Measurements from ENCODE around the gene TRPC1. TPM values are rescaled to one million over a fixed set of nuclear protein-coding genes. Genes with fewer than 3 reads are reported as not detected.

Gene TRPC1
- total RNA-seq, 4 donors from 2014 or later = 0.75 to 1.7 (median 1.1) TPM

DNA sequence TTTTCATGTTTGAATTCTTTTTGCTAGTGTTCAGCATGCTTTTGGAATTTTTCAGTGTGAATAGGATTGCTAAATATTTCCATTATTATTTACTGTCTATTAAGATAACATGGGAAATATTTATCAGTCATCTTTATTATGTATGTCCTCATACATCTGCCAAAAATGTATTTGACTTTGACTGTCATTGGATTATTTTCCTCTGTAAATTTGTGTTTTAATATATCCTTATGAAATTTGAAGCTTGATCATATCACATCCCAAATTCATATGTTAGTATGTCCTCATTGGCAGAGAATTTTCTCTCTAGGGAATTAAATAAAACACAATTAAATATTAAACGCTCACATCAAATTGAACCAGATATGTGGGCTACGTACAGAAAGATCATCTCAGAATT lies 32.3 kb upstream of the TRPC1 start:
- TF ChIP-seq CTCF (IDR thresholded peaks at IDR 0.05 in 4 of 5, conservative IDR thresholded peaks at IDR 0.05 in 1 of 5) (no peak), POLR2A (IDR thresholded peaks at IDR 0.05) (no peak)
- intact Hi-C loops (cut with DNase I; ENCODE audit: low total_unique reads) = no loop called here

DNA sequence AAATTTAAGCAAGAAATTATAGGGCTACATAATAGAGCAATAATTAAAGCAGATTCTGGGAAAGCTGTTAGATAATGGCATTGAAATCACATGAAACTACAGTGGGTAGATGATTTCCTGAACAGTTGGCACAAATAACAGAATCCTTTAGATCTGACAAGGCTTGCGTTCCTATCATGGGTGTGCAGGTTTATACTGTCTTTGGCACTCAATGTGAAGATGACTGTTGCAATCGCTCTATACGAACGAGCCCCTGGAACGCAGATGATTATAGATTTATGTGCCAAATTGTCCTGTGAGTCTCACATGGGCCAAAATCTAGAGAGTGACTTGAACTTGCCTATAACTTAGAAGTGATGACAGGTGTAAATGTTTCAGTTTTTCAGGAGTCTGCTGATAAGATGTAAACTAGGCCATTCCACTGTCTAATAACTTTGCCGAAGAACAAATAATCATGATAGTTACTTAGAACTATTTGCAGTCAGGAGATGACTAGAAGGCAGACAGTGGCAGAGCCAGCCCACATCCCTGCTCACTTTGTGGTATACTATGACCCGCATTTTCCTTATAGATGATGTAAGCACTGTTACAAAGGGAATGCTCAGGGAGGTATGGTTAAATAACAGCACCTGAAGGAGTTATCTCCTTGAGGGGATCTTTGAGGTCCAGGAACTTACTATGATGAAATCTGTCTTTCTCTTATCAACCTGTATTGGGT lies 30.5 kb upstream of the TRPC1 start:
- H3K9me3 ChIP-seq = no peaks in the 10 kb centered on the region
- intact Hi-C loops (cut with DNase I; ENCODE audit: low total_unique reads) = no loop called here
- TF ChIP-seq CTCF (IDR thresholded peaks at IDR 0.05 in 4 of 5, conservative IDR thresholded peaks at IDR 0.05 in 1 of 5) = no peak
- no peak for TF ChIP-seq POLR2A (IDR thresholded peaks at IDR 0.05)
- H3K27ac ChIP-seq = no peak overlapping the region
- H3K4me3 ChIP-seq = no peak overlapping the region
- H3K4me1 ChIP-seq = no peaks in the 10 kb centered on the region
- no peaks in the 10 kb centered on the region for H3K27me3 ChIP-seq
- ATAC-seq (no peak), DNase-seq (no peak)
- in situ Hi-C loops (cut with MboI; ENCODE audit: low sequenced_read_pairs in 4 of 4) = no loop called here
- H3K36me3 ChIP-seq = no peaks in the 10 kb centered on the region

More for the DNA sequence above, 32.3 kb upstream of the TRPC1 start:
- Histone ChIP-seq H3K27me3 (no peaks in the 10 kb centered on the region), H3K9me3 (no peaks in the 10 kb centered on the region), H3K36me3 (no peaks in the 10 kb centered on the region), H3K4me1 (no peaks in the 10 kb centered on the region), H3K4me3 (no peak overlapping the region), H3K27ac (no peak overlapping the region)
- in situ Hi-C loops (cut with MboI; ENCODE audit: low sequenced_read_pairs in 4 of 4) = no loop called here
- DNase-seq (no peak), ATAC-seq (no peak)

DNA sequence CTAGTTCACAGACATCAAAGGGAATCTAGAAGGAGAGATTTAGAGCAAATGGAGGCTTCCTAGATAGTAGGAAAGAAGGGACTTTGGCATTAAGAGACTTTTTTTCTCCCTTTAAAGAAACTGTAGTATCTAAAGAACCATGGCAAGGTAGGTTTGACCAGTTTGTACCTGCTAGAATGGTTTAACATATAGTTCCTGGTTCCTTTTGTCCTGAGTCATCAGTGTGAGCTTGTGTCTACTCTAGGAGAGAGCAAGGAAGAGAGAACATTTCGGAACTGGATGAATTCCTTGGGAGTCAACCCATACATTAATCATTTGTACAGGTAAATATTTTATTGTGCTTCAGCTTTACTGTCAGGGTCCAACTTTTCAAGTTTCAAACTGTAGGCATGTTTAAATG lies 29.6 kb upstream of the TRPC1 start:
- H3K9me3 ChIP-seq = no peaks in the 10 kb centered on the region
- ATAC-seq (no peak), DNase-seq (no peak)
- no peaks in the 10 kb centered on the region for H3K4me1 ChIP-seq
- in situ Hi-C loops (cut with MboI; ENCODE audit: low sequenced_read_pairs in 4 of 4) = no loop called here
- H3K4me3 ChIP-seq = no peak overlapping the region
- TF ChIP-seq POLR2A (IDR thresholded peaks at IDR 0.05) (no peak), CTCF (IDR thresholded peaks at IDR 0.05 in 4 of 5, conservative IDR thresholded peaks at IDR 0.05 in 1 of 5) (no peak)
- H3K27ac ChIP-seq = no peak overlapping the region
- intact Hi-C loops (cut with DNase I; ENCODE audit: low total_unique reads) = no loop called here
- H3K27me3 ChIP-seq = no peaks in the 10 kb centered on the region
- no peaks in the 10 kb centered on the region for H3K36me3 ChIP-seq

GRCh38 chr3:142705198-142705597 lies 18.6 kb upstream of the TRPC1 start:
- Histone ChIP-seq H3K27ac (no peak overlapping the region), H3K9me3 (no peaks in the 10 kb centered on the region), H3K4me1 (no peaks in the 10 kb centered on the region), H3K27me3 (no peaks in the 10 kb centered on the region), H3K4me3 (no peak overlapping the region), H3K36me3 (no peaks in the 10 kb centered on the region)
- in situ Hi-C loops (cut with MboI; ENCODE audit: low sequenced_read_pairs in 4 of 4) (no loop called here), intact Hi-C loops (cut with DNase I; ENCODE audit: low total_unique reads) (no loop called here)
- ATAC-seq (no peak), DNase-seq (no peak)
- no peak for TF ChIP-seq POLR2A (IDR thresholded peaks at IDR 0.05)
- TF ChIP-seq CTCF (IDR thresholded peaks at IDR 0.05 in 4 of 5, conservative IDR thresholded peaks at IDR 0.05 in 1 of 5) = no peak

Measured in gastrocnemius medialis (tissue), 4 donors.